Fibroblast of villous mesenchyme (primary cell): ENCODE results near the gene RASAL2. TPM values are rescaled to one million over a fixed set of nuclear protein-coding genes. Genes with fewer than 3 reads are reported as not detected.
"Not testable (repeated sequence)": the region's sequence is repeated elsewhere in the genome, so short reads cannot be mapped to it uniquely, and the experiment has no call there.

Experiments
- DNase-seq: peaks from one replicate; pipeline ENCODE4 v3.0.0-alpha.2; 2010; ENCODE audit warnings: low read depth
- H3K4me3 ChIP-seq: 2 replicates; pipeline ENCODE4 v1.5.1; 2011; ENCODE audit warnings: low read depth, mild to moderate bottlenecking, low read length
- total RNA-seq: library from RNA; depleted of rRNA; stranded (reverse); fragments of >200 nt; gene quantifications from 2 replicates; pipeline ENCODE4 v1.2.3, GENCODE V29; 2012
- TF ChIP-seq, protein P1 (sequence below): IDR thresholded peaks from 2 replicates; pipeline ENCODE4 v1.5.1; 2012; ENCODE audit warnings: low read depth, mild to moderate bottlenecking, low read length; ENCODE audit not compliant: insufficient read depth

Gene RASAL2
- total RNA-seq, 1 donor = 40.6 TPM

DNA sequence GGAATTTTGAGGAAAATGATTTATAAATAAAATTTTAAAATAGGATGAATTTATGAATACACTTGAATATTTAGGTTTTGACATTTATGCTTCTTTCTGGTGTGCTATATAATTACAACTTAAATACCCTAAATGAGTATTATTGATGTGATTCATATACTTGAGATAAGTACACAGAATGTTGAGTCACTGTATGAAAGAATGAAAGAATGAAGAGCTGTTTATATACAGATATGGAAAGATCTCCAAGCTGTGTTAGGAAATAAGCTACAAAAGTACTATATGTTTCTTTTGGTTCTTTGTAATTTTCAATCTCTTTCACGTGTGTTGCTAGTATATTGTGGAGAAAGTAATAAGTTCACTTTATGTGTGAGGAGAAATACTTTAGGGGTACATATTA lies 147.2 kb downstream of the RASAL2 start:
- TF ChIP-seq, protein P1, sequence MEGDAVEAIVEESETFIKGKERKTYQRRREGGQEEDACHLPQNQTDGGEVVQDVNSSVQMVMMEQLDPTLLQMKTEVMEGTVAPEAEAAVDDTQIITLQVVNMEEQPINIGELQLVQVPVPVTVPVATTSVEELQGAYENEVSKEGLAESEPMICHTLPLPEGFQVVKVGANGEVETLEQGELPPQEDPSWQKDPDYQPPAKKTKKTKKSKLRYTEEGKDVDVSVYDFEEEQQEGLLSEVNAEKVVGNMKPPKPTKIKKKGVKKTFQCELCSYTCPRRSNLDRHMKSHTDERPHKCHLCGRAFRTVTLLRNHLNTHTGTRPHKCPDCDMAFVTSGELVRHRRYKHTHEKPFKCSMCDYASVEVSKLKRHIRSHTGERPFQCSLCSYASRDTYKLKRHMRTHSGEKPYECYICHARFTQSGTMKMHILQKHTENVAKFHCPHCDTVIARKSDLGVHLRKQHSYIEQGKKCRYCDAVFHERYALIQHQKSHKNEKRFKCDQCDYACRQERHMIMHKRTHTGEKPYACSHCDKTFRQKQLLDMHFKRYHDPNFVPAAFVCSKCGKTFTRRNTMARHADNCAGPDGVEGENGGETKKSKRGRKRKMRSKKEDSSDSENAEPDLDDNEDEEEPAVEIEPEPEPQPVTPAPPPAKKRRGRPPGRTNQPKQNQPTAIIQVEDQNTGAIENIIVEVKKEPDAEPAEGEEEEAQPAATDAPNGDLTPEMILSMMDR = no peak
- DNase-seq = peak; percentile 71
- no peak overlapping the region for H3K4me3 ChIP-seq

DNA sequence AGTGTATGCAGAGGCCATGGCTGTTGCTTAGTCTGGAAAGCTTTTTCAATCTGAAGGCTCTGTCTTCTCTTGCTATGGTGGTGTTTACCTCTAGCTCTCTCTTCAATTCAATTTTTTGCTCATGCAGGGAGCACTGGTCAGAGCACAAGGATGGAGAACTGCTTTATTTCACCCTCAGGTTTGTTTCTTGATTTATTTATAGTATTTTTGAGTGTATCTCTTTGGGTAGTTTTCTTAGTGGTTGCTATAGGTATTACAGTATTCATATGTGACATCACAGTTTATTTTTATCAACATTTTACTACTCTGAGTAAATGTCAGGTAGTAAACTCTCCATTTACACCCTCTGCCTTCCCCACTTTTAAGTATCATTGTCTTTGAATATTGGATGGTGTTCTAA lies 147.9 kb downstream of the RASAL2 start:
- no peak overlapping the region for H3K4me3 ChIP-seq
- DNase-seq = no peak
- TF ChIP-seq, protein P1 = no peak

DNA sequence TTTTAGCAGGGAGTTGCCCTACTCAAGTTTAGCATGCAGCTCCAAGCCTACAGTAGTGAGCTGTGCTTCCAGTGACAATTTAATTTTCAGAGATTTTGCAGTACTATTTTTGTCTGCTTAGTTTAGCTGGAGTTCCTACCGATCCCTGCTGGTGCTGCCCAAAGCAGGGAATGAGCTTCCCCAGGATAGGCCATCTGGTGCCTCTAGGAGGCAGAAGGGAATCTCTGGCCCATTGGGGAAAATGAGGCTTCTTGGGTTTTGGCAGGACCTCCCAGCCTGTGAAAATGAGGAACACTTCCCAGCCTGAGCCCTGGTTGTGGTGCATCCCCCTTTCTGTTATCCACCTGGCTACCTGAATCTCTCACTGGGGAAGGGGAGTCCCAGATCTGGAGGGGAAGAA lies 149.2 kb downstream of the RASAL2 start:
- DNase-seq = no peak
- TF ChIP-seq, protein P1 = no peak
- no peak overlapping the region for H3K4me3 ChIP-seq

DNA sequence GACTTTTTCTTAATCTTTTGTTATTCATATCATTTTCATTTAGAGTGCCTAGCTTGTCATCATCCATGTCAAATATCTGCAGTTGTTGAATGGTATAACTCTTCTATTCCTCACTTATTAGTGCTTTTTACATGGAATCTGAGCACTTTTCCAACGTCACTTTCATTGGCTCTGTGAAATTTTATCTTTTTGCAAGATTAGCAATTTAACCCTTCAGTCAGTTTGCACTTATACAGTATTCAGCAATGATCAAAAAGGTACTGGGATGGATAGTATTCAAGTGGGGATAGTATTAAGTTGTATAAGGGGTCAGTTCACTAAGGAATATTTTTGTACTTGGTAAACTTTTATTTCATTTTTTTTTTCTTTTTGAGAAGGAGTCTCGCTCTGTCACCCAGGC lies 150.0 kb downstream of the RASAL2 start:
- TF ChIP-seq, protein P1 = no peak
- DNase-seq = no peak
- H3K4me3 ChIP-seq = no peak overlapping the region

DNA sequence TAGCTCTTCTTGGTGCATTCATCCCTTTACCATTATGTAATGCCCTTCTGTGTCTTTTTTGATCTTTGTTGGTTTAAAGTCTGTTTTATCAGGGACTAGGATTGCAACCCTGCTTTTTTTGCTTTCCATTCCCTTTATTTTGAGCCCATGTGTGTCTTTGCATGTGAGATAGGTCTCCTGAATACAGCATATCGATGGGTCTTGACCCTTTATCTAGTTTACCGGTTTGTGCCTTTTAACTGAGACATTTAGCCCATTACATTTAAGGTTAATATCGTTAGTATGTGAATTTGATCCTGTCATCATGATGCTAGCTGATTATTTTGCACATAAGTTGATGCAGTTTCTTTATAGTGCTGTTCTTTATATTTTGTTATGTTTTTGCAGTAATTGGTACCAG lies 154.4 kb downstream of the RASAL2 start:
- not testable (repeated sequence) for DNase-seq

DNA sequence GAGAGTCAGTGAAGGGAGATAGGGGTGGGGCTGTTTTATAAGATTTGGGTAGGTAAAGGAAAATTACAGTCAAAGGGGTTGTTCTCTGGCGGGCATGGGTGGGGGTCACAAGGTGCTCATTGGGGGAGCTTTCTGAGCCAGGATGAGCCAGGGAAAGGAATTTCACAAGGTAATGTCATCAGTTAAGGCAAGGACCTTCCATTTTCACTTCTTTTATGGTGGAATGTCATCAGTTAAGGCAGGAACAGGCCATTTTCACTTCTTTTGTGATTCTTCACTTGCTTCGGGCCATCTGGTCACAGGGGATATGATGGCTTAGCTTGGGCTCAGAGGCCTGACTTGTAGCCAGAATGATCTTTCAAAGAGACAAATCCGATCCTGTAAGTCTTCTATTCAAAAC lies 159.7 kb downstream of the RASAL2 start:
- not testable (repeated sequence) for DNase-seq, H3K4me3 ChIP-seq

More for the DNA sequence above, 154.4 kb downstream of the RASAL2 start:
- H3K4me3 ChIP-seq = not testable (repeated sequence)

DNA sequence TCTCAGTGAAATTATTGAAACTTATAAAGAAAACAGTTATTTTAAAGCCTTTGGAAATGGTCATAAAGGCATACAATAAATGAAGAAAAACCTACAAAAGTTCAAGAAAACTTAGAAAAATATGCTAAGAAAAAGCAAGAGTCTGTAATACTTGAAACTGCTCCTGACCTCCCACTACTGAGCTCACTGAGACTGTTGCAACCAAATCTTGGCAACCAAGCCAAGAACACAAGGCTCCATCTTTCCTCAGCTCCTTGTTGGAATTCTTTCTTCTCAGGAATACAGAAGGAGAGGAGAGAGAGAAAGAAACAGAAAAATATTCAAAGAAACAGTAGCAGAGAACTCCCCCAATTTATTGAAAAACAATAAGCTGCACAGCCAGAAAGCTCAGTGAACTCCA lies 160.5 kb downstream of the RASAL2 start:
- H3K4me3 ChIP-seq = no peak overlapping the region
- TF ChIP-seq, protein P1 = no peak
- peak; percentile 37 for DNase-seq

DNA sequence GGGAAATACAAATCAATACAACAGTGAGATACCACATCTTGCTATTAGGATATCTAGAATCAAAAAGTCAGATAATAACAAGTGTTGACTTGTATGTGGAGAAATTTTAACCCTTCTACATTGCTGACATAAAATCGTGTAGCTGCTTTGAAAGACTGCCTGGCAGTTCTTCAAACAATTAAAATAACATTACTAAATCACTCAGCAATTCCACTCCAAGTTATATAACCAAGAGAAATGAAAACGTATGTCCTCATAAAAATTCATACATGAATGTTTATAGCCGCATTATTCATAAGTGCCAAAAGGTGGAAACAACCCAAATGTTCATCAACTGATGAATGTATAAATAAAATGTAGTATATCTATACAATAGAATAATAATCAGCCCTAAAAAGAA lies 164.6 kb downstream of the RASAL2 start:
- H3K4me3 ChIP-seq = no peak overlapping the region
- TF ChIP-seq, protein P1 = no peak
- no peak for DNase-seq
